Smooth muscle cell (in vitro differentiated cells): ENCODE data around the gene HSPB2. TPM values are rescaled to one million over a fixed set of nuclear protein-coding genes. Genes with fewer than 3 reads are reported as not detected.

Experiments used
- DNase-seq: peaks from one replicate; lab custom pipeline; 2025; ENCODE audit not compliant: unreplicated experiment; lab: John Stamatoyannopoulos, UW
- H2AFZ ChIP-seq: fragments of 200-600 bp; sonication (generic); 2 replicates; pipeline ENCODE4 v1.6.0; 2016; ENCODE audit warnings: antibody characterized with exemption, low read depth, mild to moderate bottlenecking
- H3F3A ChIP-seq: fragments of 200-600 bp; sonication (generic); 2 replicates; pipeline ENCODE4 v1.6.0; 2017; ENCODE audit warnings: antibody characterized with exemption, low read depth
- H3K27ac ChIP-seq: fragments of 200-600 bp; sonication (generic); 2 replicates; pipeline ENCODE4 v1.5.1; 2016; ENCODE audit warnings: low read depth, mild to moderate bottlenecking
- H3K27me3 ChIP-seq: fragments of 200-600 bp; sonication (generic); 2 replicates; pipeline ENCODE4 v1.6.1; 2016; ENCODE audit warnings: low read depth, mild to moderate bottlenecking
- H3K36me3 ChIP-seq: fragments of 200-600 bp; sonication (generic); 2 replicates; pipeline ENCODE4 v1.5.1; 2016; ENCODE audit warnings: low read depth
- H3K4me1 ChIP-seq: fragments of 200-600 bp; sonication (generic); 2 replicates; pipeline ENCODE4 v1.5.1; 2016; ENCODE audit warnings: low read depth
- H3K4me2 ChIP-seq: fragments of 200-600 bp; sonication (generic); 2 replicates; pipeline ENCODE4 v1.6.0; 2016; ENCODE audit warnings: mild to moderate bottlenecking
- H3K4me3 ChIP-seq: fragments of 200-600 bp; sonication (generic); 2 replicates; pipeline ENCODE4 v1.5.1; 2016; ENCODE audit warnings: mild to moderate bottlenecking
- H3K79me2 ChIP-seq: fragments of 200-600 bp; sonication (generic); 2 replicates; pipeline ENCODE4 v1.6.0; 2016; ENCODE audit warnings: low read depth, mild to moderate bottlenecking
- H3K9ac ChIP-seq: fragments of 200-600 bp; sonication (generic); 2 replicates; pipeline ENCODE4 v1.6.0; 2016; ENCODE audit warnings: low read depth
- H3K9me3 ChIP-seq: fragments of 200-600 bp; sonication (generic); replicated peaks from 2 replicates; pipeline ENCODE4 v1.5.1; 2016; ENCODE audit warnings: low read depth
- H4K20me1 ChIP-seq: fragments of 200-600 bp; sonication (generic); 2 replicates; pipeline ENCODE4 v1.6.0; 2016; ENCODE audit warnings: low read depth
- CTCF ChIP-seq: fragments of 200-600 bp; sonication (generic); IDR thresholded peaks from 2 replicates; pipeline ENCODE4 v1.5.1; 2017; ENCODE audit warnings: borderline replicate concordance, mild to moderate bottlenecking, antibody characterized with exemption; ENCODE audit not compliant: insufficient read depth, poor library complexity, severe bottlenecking
- WGBS: methylation state at CpG from one replicate; pipeline ENCODE4 v1.1.7; 2016; ENCODE audit warnings: low lambda C conversion rate; 5-methylcytosine and 5-hydroxymethylcytosine counted together
- polyA plus RNA-seq: library from polyadenylated mRNA; unstranded; fragments of >200 nt; fragmentation: Nextera tagmentation; extraction: Ambion mirVana; gene quantifications from 2 replicates; pipeline ENCODE4 v1.2.1, GENCODE V29; 2016
- total RNA-seq: library from RNA; depleted of rRNA; stranded (reverse); fragments of >200 nt; gene quantifications from 2 replicates; pipeline ENCODE4 v1.2.3, GENCODE V29; 2014

The HSPB2 gene
- total and polyA plus RNA-seq, 2 experiments from 2014 or later, result 0.18 TPM; not detected in 1

- Histone ChIP-seq H3K79me2 (no peaks in the 10 kb centered on the region), H4K20me1 (no peaks in the 10 kb centered on the region), H3K9ac (no peak overlapping the region), H3K4me2 (peak overlapping the region; percentile 46), H3K36me3 (no peaks in the 10 kb centered on the region), H2AFZ (peak overlapping the region; percentile 58), H3K4me1 (peaks cover 29% of the 10 kb centered on the region), H3K4me3 (no peak overlapping the region), H3K9me3 (no peaks in the 10 kb centered on the region), H3F3A (peaks cover 3% of the 10 kb centered on the region), H3K27ac (peak overlapping the region; percentile 45), H3K27me3 (no peaks in the 10 kb centered on the region)
- no peak for TF ChIP-seq CTCF
- DNase-seq, result no peak
- 41% methylated on average over 2 of the region's 2 CpGs for WGBS
These were observed 10.3 kb downstream of the HSPB2 start for GRCh38 chr11:111922803-111923202.

GRCh38 chr11:111923351-111923788, 10.8 kb downstream of the HSPB2 start:
- Histone ChIP-seq H3K9me3 (no peaks in the 10 kb centered on the region), H3K4me1 (peaks cover 29% of the 10 kb centered on the region), H2AFZ (peak overlapping the region; percentile 58), H3K9ac (no peak overlapping the region), H3K27me3 (no peaks in the 10 kb centered on the region), H3K4me3 (no peak overlapping the region), H3K36me3 (no peaks in the 10 kb centered on the region), H3F3A (peaks cover 3% of the 10 kb centered on the region), H3K4me2 (peak overlapping the region; percentile 46), H3K79me2 (no peaks in the 10 kb centered on the region), H4K20me1 (no peaks in the 10 kb centered on the region), H3K27ac (peak overlapping the region; percentile 45)
- WGBS, result 26% methylated on average over 5 of the region's 5 CpGs
- no peak for TF ChIP-seq CTCF
- no peak for DNase-seq

GRCh38 chr11:111923951-111924350, 11.4 kb downstream of the HSPB2 start:
- peak overlapping the region; percentile 46 for H3K4me2 ChIP-seq
- H3K79me2 ChIP-seq, result no peaks in the 10 kb centered on the region
- H3K36me3 ChIP-seq, result no peaks in the 10 kb centered on the region
- no peak overlapping the region for H3K4me3 ChIP-seq
- H3K9me3 ChIP-seq, result no peaks in the 10 kb centered on the region
- no peaks in the 10 kb centered on the region for H3K27me3 ChIP-seq
- H3F3A ChIP-seq, result peaks cover 3% of the 10 kb centered on the region
- DNase-seq, result no peak
- H2AFZ ChIP-seq, result peak overlapping the region; percentile 58
- no peak for TF ChIP-seq CTCF
- H4K20me1 ChIP-seq, result no peaks in the 10 kb centered on the region
- peak overlapping the region; percentile 45 for H3K27ac ChIP-seq
- no peak overlapping the region for H3K9ac ChIP-seq
- H3K4me1 ChIP-seq, result peaks cover 29% of the 10 kb centered on the region

GRCh38 chr11:111925953-111926352, 13.4 kb downstream of the HSPB2 start:
- Histone ChIP-seq H3K4me3 (no peak overlapping the region), H3K4me2 (peak overlapping the region; percentile 85), H3F3A (peaks cover 3% of the 10 kb centered on the region), H2AFZ (no peak overlapping the region), H3K27ac (peak overlapping the region; percentile 73), H3K9ac (no peak overlapping the region), H3K4me1 (peaks cover 29% of the 10 kb centered on the region), H4K20me1 (no peaks in the 10 kb centered on the region), H3K9me3 (no peaks in the 10 kb centered on the region), H3K36me3 (no peaks in the 10 kb centered on the region), H3K27me3 (no peaks in the 10 kb centered on the region), H3K79me2 (no peaks in the 10 kb centered on the region)
- WGBS, result 96% methylated on average over 16 of the region's 16 CpGs
- DNase-seq, result no peak
- TF ChIP-seq CTCF, result no peak
